ENCODE results near the gene FARS2. TPM values are rescaled to one million over a fixed set of nuclear protein-coding genes. Genes with fewer than 3 reads are reported as not detected.
A peak's percentile ranks its signal among the peaks of the same experiment; 100 is the strongest.

Gene FARS2
- total RNA-seq, 1 donor from 2014 or later: 24.8 TPM

GRCh38 chr6:5736016-5736738, 474.9 kb downstream of the FARS2 start:
- DNase-seq: no peak

- no peak for DNase-seq
These were observed 476.1 kb downstream of the FARS2 start for GRCh38 chr6:5737460-5737859.

- DNase-seq: no peak
These were observed 476.9 kb downstream of the FARS2 start for GRCh38 chr6:5738211-5738610.

GRCh38 chr6:5744497-5744896, 483.2 kb downstream of the FARS2 start:
- no peak for DNase-seq

- no peak for DNase-seq
These were observed 483.8 kb downstream of the FARS2 start for GRCh38 chr6:5745081-5745480.

GRCh38 chr6:5746053-5746758, 484.9 kb downstream of the FARS2 start:
- no peak for DNase-seq

GRCh38 chr6:5746759-5747130, 485.4 kb downstream of the FARS2 start:
- no peak for DNase-seq

GRCh38 chr6:5747379-5747778, 486.1 kb downstream of the FARS2 start:
- DNase-seq: no peak

GRCh38 chr6:5749016-5749650, 487.8 kb downstream of the FARS2 start:
- DNase-seq: no peak

- DNase-seq: no peak
These were observed 488.4 kb downstream of the FARS2 start for GRCh38 chr6:5749651-5750215.

- no peak for DNase-seq
These were observed 490.4 kb downstream of the FARS2 start for GRCh38 chr6:5751525-5752390.

GRCh38 chr6:5752391-5752680, 491.0 kb downstream of the FARS2 start:
- DNase-seq: peak; percentile 30

- DNase-seq: no peak
These were observed 491.9 kb downstream of the FARS2 start for GRCh38 chr6:5753209-5753608.

GRCh38 chr6:5754904-5755303, 493.6 kb downstream of the FARS2 start:
- no peak for DNase-seq

- no peak for DNase-seq
These were observed 498.3 kb downstream of the FARS2 start for GRCh38 chr6:5759571-5759970.

- no peak for DNase-seq
These were observed 500.1 kb downstream of the FARS2 start for GRCh38 chr6:5761370-5761769.

GRCh38 chr6:5762561-5762968, 501.3 kb downstream of the FARS2 start:
- peak; percentile 65 for DNase-seq

GRCh38 chr6:5763407-5763806, 502.1 kb downstream of the FARS2 start:
- DNase-seq: no peak

GRCh38 chr6:5763871-5764270, 502.6 kb downstream of the FARS2 start:
- peak; percentile 57 for DNase-seq

GRCh38 chr6:5764401-5764955, 503.2 kb downstream of the FARS2 start:
- peak; percentile 82 for DNase-seq

- DNase-seq: peak; percentile 29
These were observed 503.9 kb downstream of the FARS2 start for GRCh38 chr6:5765141-5765760.

GRCh38 chr6:5766260-5766659, 504.9 kb downstream of the FARS2 start:
- DNase-seq: no peak

Measured in occipital lobe (tissue), 2 donors.